ENCODE data around the gene EFNA2.

The EFNA2 gene

DNA sequence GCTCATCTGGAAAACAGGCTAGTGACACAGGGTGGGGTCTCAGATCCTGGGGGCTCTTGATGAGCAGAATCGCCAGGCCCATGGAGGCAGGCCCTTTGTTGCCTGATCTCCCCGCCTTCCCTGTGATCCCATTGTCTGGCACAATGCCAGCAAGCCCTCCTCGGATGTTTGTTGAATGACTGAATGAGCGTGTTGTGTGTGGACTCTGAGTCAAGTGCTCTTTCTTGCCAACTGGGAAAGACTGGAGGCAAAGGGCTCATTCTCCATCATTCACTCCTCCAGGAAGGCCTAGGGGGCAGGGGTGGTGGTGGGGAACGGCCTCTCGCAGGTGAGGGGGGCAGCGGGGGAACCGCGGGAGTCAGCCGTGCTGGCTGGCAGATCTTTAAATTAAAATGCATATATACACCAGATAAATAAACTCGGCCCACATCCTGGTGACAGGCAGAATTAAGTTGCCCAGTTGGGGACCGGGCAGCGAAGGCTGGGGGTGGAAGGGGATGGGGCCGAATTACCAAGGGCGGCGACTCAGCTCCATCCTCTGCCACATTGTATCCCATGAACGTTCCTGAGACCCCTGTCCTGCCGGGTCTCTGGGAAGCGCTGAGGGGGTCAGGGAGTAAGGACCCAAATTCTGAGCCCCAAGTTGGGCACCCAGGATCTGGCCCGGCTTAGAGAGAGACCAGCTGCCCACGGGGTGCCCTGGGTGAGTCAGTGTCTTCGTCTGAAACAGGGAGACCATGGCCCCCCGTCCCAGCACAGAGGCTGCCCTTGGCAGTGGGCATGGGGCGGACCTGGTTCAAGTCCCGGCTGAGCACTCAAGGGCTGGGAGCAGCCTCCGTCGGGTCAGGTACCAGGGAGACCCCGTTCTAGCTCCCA lies 24.5 kb downstream of the EFNA2 start:
- no peak overlapping the region for H3K4me3 ChIP-seq (ENCODE audit: control insufficient read depth, low read depth, low read length)
- DNase-seq (ENCODE audit: low read depth), result no peak
- TF ChIP-seq, protein P1, sequence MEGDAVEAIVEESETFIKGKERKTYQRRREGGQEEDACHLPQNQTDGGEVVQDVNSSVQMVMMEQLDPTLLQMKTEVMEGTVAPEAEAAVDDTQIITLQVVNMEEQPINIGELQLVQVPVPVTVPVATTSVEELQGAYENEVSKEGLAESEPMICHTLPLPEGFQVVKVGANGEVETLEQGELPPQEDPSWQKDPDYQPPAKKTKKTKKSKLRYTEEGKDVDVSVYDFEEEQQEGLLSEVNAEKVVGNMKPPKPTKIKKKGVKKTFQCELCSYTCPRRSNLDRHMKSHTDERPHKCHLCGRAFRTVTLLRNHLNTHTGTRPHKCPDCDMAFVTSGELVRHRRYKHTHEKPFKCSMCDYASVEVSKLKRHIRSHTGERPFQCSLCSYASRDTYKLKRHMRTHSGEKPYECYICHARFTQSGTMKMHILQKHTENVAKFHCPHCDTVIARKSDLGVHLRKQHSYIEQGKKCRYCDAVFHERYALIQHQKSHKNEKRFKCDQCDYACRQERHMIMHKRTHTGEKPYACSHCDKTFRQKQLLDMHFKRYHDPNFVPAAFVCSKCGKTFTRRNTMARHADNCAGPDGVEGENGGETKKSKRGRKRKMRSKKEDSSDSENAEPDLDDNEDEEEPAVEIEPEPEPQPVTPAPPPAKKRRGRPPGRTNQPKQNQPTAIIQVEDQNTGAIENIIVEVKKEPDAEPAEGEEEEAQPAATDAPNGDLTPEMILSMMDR (IDR thresholded peaks at IDR 0.05; ENCODE audit: control insufficient read depth, insufficient read depth, low read depth, low read length, missing control alignments), result no peak

DNA sequence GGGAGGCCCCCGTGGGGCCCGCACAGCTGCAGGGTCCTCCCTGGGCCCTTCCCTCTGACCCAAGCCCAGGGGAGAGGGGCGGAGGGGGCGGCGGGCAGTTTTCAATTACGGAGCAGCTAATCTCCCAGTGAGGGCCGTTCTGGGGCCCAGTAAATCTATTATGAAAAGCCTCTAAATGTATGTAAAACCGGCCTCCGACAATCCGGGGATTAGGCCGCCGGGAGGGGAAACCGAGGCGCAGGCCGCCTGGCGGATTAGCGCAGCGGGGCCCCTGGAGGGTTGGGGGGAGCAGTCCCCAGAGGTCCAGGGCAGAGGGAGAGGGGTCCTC lies 25.1 kb downstream of the EFNA2 start:
- DNase-seq (ENCODE audit: low read depth), result no peak
- TF ChIP-seq, protein P1 (IDR thresholded peaks at IDR 0.05; ENCODE audit: control insufficient read depth, insufficient read depth, low read depth, low read length, missing control alignments), result no peak
- no peak overlapping the region for H3K4me3 ChIP-seq (ENCODE audit: control insufficient read depth, low read depth, low read length)

DNA sequence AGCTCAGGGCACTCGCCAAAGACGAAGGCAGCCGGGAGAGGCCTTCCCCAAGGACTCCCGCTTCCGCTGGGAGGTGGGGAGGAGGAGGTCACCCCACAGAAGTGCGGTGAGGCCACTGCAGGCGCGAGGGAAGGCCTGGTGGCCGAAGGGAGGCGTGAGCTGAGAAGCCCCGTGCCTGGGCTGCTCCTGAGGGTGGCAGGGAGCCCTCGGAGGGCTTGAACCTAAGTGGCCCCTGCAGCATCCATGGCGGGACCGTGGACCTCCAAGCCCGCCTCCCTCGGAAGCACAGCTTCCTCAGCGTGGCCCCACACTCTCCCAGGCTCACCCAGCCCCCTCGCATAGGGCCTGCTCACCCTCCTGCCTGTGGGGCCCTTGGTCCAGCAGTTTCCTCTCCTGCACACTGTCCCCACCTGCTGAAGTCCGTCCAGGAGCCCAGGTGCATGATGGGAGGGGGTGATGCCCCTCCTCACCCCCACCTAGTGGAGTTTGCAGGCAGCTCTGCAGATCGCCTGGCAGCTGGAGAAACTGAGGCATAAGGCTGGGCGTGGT lies 25.9 kb downstream of the EFNA2 start:
- H3K4me3 ChIP-seq (ENCODE audit: control insufficient read depth, low read depth, low read length), result no peak overlapping the region
- TF ChIP-seq, protein P1 (IDR thresholded peaks at IDR 0.05; ENCODE audit: control insufficient read depth, insufficient read depth, low read depth, low read length, missing control alignments), result no peak
- DNase-seq (ENCODE audit: low read depth), result no peak

DNA sequence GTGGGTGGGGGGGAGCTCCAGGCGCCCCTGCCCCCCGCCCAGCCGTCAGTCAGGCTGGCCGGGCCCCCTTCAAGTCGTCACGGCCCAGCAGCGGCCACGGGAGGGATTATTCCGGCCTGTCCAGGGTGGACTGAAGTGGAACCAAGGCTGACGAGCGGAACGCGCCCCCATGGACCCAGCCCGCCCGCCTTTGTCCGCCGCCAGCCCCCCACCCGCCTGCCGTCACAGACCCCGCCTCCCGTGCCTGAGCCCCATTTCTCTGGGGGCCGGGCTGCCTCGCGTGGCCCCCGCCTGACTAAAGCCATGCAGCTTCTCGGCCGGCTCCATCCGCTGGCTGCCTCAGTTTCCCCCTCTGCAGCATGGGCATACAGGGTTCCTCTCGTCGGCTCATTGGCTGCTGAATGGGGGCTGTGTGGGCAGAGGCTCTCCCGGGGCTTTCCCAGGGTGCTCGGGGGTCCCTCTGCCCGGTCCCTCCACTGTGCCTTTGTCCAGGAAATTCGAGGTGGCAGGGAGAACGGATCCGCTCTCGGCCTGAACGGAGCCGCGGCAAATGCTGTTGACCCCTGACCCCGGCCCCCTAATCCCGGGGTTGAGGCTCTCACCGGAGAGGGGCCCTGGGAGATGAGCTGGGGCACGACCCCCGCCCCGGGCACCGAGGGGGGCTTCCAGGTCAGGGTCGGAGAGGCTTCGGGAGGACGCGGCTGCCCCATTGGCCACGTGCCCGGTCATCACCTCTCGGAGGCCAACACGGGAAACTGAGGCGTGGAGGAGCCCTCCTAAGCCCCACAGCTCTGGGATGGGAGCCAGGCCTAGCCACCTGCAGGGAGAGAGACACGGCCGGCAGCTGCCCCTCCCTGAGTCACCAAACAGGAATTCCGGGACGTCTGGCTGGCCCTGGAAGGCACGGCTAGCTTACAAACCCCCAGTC lies 27.4 kb downstream of the EFNA2 start:
- DNase-seq (ENCODE audit: low read depth), result no peak
- H3K4me3 ChIP-seq (ENCODE audit: control insufficient read depth, low read depth, low read length), result no peak overlapping the region
- TF ChIP-seq, protein P1 (IDR thresholded peaks at IDR 0.05; ENCODE audit: control insufficient read depth, insufficient read depth, low read depth, low read length, missing control alignments), result no peak

DNA sequence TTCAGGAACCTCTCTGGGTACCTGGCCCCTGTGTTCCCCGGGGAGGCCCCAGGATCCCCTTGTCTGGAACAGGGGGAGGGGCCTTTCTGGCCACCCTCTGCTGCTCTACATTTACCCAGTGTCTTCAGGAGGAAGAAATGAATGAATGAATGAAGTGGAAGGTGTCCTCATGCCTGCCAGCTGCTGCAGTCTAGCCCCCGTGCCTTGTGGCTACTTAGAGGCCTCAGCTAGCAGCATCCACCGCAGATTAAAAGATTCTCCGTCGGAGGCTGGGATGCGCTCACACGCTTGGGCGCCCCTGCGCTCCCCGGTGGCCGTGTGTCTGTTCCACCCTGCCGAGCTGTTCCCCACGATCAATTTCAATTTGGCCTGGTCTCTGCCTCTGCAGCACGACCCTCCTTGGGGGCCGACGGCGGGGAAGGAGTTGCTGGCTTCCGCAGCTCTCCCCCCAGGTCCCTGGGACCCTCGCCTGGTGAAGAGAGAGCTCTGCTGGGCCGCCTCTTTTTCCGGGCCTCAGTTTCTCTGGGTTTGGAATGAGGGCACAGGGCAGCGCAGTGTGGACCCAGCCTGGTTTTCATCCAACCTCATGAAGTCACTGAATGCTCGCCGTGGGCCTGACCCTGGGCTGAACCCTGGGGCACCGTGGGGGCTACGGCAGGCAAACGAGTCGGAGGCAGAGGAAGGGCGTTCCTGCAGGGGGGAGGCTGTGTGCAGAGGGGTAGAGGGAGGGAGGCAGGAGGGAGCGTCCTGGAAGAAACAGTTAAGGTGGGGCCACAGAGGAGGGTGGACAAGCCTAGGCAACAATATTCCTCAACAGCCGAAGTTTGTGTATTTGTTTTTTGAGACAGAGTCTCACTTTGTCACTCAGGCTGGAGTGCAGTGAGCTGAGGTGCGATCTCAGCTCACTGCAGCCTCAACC lies 28.3 kb downstream of the EFNA2 start:
- H3K4me3 ChIP-seq (ENCODE audit: control insufficient read depth, low read depth, low read length), result no peak overlapping the region
- DNase-seq (ENCODE audit: low read depth), result no peak
- TF ChIP-seq, protein P1 (IDR thresholded peaks at IDR 0.05; ENCODE audit: control insufficient read depth, insufficient read depth, low read depth, low read length, missing control alignments), result no peak

All from AG09309 (cell line).